ENCODE data around the gene KANK2. TPM values are rescaled to one million over a fixed set of nuclear protein-coding genes. Genes with fewer than 3 reads are reported as not detected.

KANK2 gene
- total and polyA plus RNA-seq, 2 of the 13 experiments (the other 11 are each of a cell fraction or from before 2014, with no cell fraction given), result 5.7 to 12.9 TPM

- TF ChIP-seq ZNF280D (CRISPR knock-in tag; IDR thresholded peaks at IDR 0.05), result peak; percentile 83; the same call in 1 of the 2 replicates
- TF ChIP-seq NBN (conservative IDR thresholded peaks at IDR 0.05), result no peak
- peak; percentile 96 for TF ChIP-seq ZNF788 (CRISPR knock-in tag; IDR thresholded peaks at IDR 0.05; ENCODE audit: borderline replicate concordance)
- TF ChIP-seq SP2 (CRISPR knock-in tag; IDR thresholded peaks at IDR 0.05), result no peak
- TF ChIP-seq ZNF543 (CRISPR knock-in tag; IDR thresholded peaks at IDR 0.05), result peak; percentile 88; the same call in 1 of the 2 replicates
- TF ChIP-seq FOXA1 (IDR thresholded peaks at IDR 0.05), result no peak
- TF ChIP-seq FOXA1 (CRISPR knock-in tag; IDR thresholded peaks at IDR 0.05), result peak; percentile 26
- 0 out of 2 replicates have a peak, but pooled peaks have one; percentile 37 for TF ChIP-seq ZNF17 (CRISPR knock-in tag; IDR thresholded peaks at IDR 0.05)
- no peak for TF ChIP-seq ZNF7 (CRISPR knock-in tag; IDR thresholded peaks at IDR 0.05)
- TF ChIP-seq MAFG (CRISPR knock-in tag; IDR thresholded peaks at IDR 0.05), result no peak
- TF ChIP-seq GTF3A (CRISPR knock-in tag; conservative IDR thresholded peaks at IDR 0.05), result 0 out of 2 replicates have a peak, but pooled peaks have one; percentile 68
- TF ChIP-seq HNRNPLL (IDR thresholded peaks at IDR 0.05; ENCODE audit: low read depth, low read length, poor library complexity, severe bottlenecking), result no peak
- peak; percentile 85 for TF ChIP-seq ZNF503 (CRISPR knock-in tag; IDR thresholded peaks at IDR 0.05)
- no peak for TF ChIP-seq NFIB (CRISPR knock-in tag; IDR thresholded peaks at IDR 0.05; ENCODE audit: borderline replicate concordance)
- peak; percentile 80 for TF ChIP-seq MAZ (IDR thresholded peaks at IDR 0.05; ENCODE audit: borderline replicate concordance, low read depth, low read length)
- peak; percentile 97 for TF ChIP-seq MAZ (CRISPR knock-in tag; IDR thresholded peaks at IDR 0.05; ENCODE audit: low read depth)
- peak; percentile 99 for TF ChIP-seq HNRNPL (IDR thresholded peaks at IDR 0.05; ENCODE audit: low read depth, low read length)
- TF ChIP-seq ZNF3 (CRISPR knock-in tag; IDR thresholded peaks at IDR 0.05), result peak; percentile 61; the same call in 1 of the 2 replicates
- TF ChIP-seq ZNF749 (CRISPR knock-in tag; IDR thresholded peaks at IDR 0.05; ENCODE audit: borderline replicate concordance), result peak; percentile 89
- no peak for TF ChIP-seq EZH2 (conservative IDR thresholded peaks at IDR 0.05; ENCODE audit: low read depth, low read length)
- peak; percentile 71 for TF ChIP-seq ZNF691 (CRISPR knock-in tag; IDR thresholded peaks at IDR 0.05; ENCODE audit: borderline replicate concordance, low read depth)
- TF ChIP-seq POGZ (CRISPR knock-in tag; IDR thresholded peaks at IDR 0.05), result peak; percentile 66
- peak; percentile 81; the same call in 1 of the 2 replicates for TF ChIP-seq ZBTB43 (CRISPR knock-in tag; conservative IDR thresholded peaks at IDR 0.05)
- no peak for TF ChIP-seq TCF7L2 (IDR thresholded peaks at IDR 0.05; ENCODE audit: low read depth, low read length)
- no peak for TF ChIP-seq PAWR (CRISPR knock-in tag; IDR thresholded peaks at IDR 0.05; ENCODE audit: borderline replicate concordance)
These were observed 42.1 kb upstream of the KANK2 start, which contains the start of gene ANGPTL8 (continued) for GRCh38 chr19:11239377-11240000.

Measured in HepG2 (cell line).